C4-2B (cell line): ENCODE data around the gene SYT2.

ENCODE experiments used
- ZFX ChIP-seq: fragments of 450-650 bp; IDR thresholded peaks from 2 replicates; pipeline ENCODE4 v1.6.1; 2017
- TF ChIP-seq, protein P1 (sequence below): fragments of 450-650 bp; conservative IDR thresholded peaks from 2 replicates; pipeline ENCODE4 v1.5.1; 2017; ENCODE audit warnings: mild to moderate bottlenecking

DNA sequence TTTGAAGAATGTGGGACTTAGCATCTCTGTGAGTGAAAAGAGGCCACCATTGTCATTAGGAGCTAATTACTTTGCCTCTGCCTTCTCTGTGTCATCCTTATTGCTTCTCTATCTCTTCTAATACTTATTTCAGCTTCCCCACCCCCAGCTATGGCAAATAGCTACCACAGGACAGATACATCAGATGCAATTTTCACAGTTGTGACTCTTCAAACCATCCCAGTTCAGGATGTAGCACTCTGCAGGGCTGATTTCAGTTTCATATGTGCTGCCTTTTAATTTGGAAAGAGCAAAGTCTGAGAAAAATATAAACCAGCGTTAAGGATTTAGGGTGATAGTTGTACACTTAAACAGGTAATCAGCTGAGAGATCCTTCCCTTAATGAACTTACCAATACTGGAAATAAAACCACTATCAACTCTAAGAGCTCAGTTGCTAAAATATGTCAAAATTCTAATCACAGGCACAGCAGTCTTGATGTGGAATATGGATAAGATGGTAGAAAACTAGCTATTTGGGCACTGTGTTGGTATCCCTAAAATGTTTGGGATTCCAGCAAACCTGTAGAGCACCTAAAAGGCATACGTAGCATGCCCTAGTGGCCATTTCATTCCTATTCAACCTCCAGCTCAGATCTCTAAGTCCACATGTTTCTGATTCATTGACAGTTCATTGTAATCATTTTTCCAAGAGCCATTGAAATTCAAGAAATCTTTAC is 148.4 kb downstream of the SYT2 start:
- TF ChIP-seq, protein P1, sequence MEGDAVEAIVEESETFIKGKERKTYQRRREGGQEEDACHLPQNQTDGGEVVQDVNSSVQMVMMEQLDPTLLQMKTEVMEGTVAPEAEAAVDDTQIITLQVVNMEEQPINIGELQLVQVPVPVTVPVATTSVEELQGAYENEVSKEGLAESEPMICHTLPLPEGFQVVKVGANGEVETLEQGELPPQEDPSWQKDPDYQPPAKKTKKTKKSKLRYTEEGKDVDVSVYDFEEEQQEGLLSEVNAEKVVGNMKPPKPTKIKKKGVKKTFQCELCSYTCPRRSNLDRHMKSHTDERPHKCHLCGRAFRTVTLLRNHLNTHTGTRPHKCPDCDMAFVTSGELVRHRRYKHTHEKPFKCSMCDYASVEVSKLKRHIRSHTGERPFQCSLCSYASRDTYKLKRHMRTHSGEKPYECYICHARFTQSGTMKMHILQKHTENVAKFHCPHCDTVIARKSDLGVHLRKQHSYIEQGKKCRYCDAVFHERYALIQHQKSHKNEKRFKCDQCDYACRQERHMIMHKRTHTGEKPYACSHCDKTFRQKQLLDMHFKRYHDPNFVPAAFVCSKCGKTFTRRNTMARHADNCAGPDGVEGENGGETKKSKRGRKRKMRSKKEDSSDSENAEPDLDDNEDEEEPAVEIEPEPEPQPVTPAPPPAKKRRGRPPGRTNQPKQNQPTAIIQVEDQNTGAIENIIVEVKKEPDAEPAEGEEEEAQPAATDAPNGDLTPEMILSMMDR: peak; percentile 17
- TF ChIP-seq ZFX: no peak
